ENCODE results near the gene BAZ1A. TPM values are rescaled to one million over a fixed set of nuclear protein-coding genes. Genes with fewer than 3 reads are reported as not detected.
A peak's percentile ranks its signal among the peaks of the same experiment; 100 is the strongest.
"Not testable (repeated sequence)": the region's sequence is repeated elsewhere in the genome, so short reads cannot be mapped to it uniquely, and the experiment has no call there.

Gene BAZ1A
- total RNA-seq, 2 experiments from 2014 or later, result 68.7 to 68.9 TPM

DNA sequence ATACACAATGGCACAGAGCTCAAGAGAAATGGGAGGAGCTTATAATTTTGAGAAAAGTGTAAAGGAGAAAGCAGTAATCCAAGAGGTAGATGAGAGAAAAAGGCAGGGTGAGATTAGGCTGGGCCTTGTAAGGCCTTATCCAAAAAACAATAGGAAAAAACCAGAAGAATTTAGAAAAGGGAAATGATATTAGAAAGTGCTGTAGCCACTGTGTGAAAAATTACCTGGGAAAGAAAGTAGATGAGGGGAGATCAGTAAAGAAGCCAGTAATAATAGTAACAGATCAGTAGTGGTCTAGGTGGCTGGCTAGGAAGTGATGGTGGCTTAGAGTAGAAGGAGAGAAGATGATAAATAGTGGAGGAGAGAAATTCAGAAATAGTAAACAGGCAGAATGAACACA lies 94.5 kb downstream of the BAZ1A start:
- H3K4me1 Mint-ChIP-seq, result peaks cover 6% of the 10 kb centered on the region
- no peak overlapping the region for H3K4me3 Mint-ChIP-seq
- H3K27me3 Mint-ChIP-seq, result no peaks in the 10 kb centered on the region
- H3K36me3 Mint-ChIP-seq, result peaks cover 38% of the 10 kb centered on the region
- peak overlapping the region; percentile 1 for H3K27ac Mint-ChIP-seq
- no peak for DNase-seq
- H3K9me3 Mint-ChIP-seq, result no peaks in the 10 kb centered on the region

DNA sequence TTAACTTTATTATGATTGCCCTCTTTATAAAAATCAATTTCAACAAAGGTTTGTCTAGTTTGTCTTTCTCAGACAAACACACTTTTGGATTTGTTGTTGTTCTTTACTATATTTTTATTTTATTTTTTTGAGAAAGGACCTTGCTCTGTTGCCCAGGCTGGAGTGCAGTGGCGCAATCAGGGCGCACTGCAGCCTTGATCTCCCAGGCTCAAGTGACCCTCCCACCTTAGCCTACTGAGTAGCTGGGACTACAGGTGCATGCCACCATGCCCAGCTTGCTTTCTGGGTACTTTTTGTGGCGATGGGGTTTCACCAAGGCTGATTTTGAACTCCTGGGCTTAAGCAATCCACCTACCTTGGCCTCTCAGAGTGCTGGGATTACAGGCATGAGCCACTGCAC lies 96.4 kb downstream of the BAZ1A start:
- Mint-ChIP-seq H3K9me3 (no peaks in the 10 kb centered on the region), H3K4me3 (no peak overlapping the region), H3K27ac (no peak overlapping the region), H3K27me3 (no peaks in the 10 kb centered on the region), H3K36me3 (peaks cover 38% of the 10 kb centered on the region), H3K4me1 (peaks cover 7% of the 10 kb centered on the region)
- no peak for DNase-seq

DNA sequence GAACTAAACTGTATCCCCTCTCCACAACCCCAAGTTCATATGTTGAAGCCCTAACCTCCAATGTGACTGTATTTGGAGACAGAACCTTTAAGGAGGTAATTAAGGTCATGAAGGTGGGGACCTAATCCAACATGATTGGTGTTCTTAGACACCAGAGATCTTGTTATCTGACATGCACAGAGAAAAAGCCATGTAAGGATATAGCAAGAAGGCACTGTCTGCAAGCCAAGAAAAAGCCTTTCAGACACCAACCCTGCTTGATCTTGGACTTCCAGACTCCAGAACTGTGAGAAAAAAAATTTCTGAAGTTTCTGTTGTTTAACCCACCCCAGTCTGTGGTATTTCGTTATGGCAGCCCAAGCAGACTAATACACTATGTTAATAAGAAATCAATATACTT lies 98.5 kb downstream of the BAZ1A start:
- H3K27ac Mint-ChIP-seq, result no peak overlapping the region
- no peak overlapping the region for H3K4me3 Mint-ChIP-seq
- H3K27me3 Mint-ChIP-seq, result no peaks in the 10 kb centered on the region
- peaks cover 3% of the 10 kb centered on the region for H3K4me1 Mint-ChIP-seq
- H3K36me3 Mint-ChIP-seq, result peaks cover 31% of the 10 kb centered on the region
- no peaks in the 10 kb centered on the region for H3K9me3 Mint-ChIP-seq
- DNase-seq, result no peak

DNA sequence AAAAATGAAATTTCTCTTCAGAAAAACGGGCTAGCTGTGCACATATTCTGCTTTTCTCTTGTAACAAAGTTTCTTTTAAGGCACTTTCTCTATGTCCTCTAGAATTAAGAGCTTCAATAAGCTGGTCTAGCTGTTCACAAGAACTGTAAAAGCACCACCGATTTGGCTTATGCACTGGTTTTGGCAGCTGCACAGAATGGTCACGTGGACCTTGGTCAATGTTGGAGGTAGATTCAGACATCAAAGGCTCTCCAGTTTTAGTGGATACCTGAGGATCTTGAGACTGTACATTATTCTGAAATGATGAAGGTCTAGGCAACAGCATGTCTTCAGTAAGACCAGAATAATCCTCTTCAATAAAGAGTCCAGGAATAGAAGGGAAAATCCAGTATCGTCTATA lies 99.2 kb downstream of the BAZ1A start:
- Mint-ChIP-seq H3K36me3 (peaks cover 31% of the 10 kb centered on the region), H3K4me1 (peaks cover 3% of the 10 kb centered on the region), H3K27ac (no peak overlapping the region), H3K9me3 (no peaks in the 10 kb centered on the region), H3K27me3 (no peaks in the 10 kb centered on the region), H3K4me3 (no peak overlapping the region)
- DNase-seq, result no peak

DNA sequence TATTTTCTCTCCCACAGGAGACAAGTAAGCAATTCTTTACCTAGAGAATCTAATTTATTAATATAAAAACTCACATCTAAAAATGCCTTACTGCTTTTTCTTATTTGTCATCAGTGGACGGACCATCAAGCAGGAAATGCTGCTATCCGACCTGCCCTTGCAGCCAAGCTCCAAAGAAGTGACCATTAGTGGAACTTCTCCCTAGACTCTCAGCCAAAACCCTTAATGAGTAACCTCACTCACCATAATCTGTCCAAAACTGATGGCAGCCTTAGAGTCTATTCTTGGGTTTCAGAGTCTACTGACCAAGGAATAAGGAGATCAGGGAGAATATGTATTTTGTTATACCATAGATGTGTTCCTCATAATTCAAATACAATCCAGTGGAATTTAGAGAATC lies 99.8 kb downstream of the BAZ1A start:
- Mint-ChIP-seq H3K27ac (no peak overlapping the region), H3K36me3 (peaks cover 31% of the 10 kb centered on the region), H3K4me3 (no peak overlapping the region), H3K9me3 (no peaks in the 10 kb centered on the region), H3K27me3 (no peaks in the 10 kb centered on the region), H3K4me1 (peaks cover 3% of the 10 kb centered on the region)
- no peak for DNase-seq

DNA sequence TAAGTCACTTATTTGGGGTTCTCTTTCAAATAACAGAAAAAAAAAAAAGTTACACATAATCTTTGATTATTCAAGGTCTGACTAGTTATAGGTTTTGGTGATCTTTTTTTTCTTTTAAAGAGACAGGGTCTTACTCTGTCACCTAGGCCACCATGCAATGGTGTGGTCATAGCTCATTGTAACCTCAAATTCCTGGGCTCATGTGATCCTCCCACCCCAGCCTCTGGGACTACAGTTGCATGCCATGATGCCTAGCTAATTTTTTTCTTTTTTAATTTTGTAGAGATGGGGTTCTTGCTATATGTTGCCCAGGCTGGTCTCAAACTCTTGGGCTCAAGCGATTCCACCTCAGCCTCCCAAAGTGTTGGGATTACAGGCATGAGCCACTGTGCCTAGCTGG lies 104.3 kb downstream of the BAZ1A start:
- Mint-ChIP-seq H3K27me3 (no peaks in the 10 kb centered on the region), H3K4me3 (no peak overlapping the region), H3K36me3 (peaks cover 16% of the 10 kb centered on the region), H3K27ac (no peak overlapping the region), H3K9me3 (no peaks in the 10 kb centered on the region), H3K4me1 (peaks cover 3% of the 10 kb centered on the region)
- no peak for DNase-seq

DNA sequence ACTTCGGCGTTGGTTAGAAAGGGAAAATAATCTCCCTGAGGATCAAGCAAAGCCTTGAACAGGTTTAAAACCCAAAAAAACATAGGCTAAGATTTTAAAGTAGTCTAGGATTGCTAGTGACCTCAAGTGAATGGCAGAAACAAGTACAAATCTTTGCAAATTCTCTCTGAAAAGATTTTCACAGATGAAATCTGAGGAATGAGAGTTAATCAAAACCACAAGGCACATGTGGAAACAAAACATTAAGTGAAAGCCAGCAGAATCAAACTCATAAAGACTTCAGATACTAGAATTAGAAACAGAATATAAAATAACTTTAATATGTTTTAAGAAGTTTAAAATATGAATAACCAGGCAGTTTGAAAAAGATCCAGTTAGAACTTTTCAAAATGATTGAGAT lies 108.6 kb downstream of the BAZ1A start:
- Mint-ChIP-seq H3K36me3 (peaks cover 14% of the 10 kb centered on the region), H3K27ac (no peak overlapping the region), H3K4me1 (peaks cover 2% of the 10 kb centered on the region), H3K9me3 (no peaks in the 10 kb centered on the region), H3K4me3 (no peak overlapping the region), H3K27me3 (no peaks in the 10 kb centered on the region)
- no peak for DNase-seq

DNA sequence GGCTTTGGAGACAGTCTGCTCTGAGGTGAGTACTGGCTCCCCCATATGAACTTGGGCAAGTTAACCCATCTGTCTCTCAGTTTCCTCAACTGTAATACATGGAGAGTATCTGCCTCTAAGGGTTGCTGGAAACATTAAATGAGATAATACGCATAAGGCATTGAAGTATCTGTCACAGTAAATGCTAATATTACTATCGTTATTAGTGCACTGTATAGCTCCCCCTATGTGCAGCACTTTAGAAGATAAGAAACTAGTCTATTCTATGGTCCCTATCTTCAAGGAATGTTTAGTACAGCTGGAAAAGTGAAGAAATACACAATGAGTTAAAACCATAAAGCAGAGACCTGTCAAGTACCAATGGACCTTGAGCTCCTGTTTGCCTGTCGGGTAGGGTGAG lies 109.1 kb downstream of the BAZ1A start:
- Mint-ChIP-seq H3K9me3 (no peaks in the 10 kb centered on the region), H3K27ac (no peak overlapping the region), H3K4me1 (peaks cover 2% of the 10 kb centered on the region), H3K36me3 (peaks cover 16% of the 10 kb centered on the region), H3K4me3 (no peak overlapping the region), H3K27me3 (no peaks in the 10 kb centered on the region)
- no peak for DNase-seq

DNA sequence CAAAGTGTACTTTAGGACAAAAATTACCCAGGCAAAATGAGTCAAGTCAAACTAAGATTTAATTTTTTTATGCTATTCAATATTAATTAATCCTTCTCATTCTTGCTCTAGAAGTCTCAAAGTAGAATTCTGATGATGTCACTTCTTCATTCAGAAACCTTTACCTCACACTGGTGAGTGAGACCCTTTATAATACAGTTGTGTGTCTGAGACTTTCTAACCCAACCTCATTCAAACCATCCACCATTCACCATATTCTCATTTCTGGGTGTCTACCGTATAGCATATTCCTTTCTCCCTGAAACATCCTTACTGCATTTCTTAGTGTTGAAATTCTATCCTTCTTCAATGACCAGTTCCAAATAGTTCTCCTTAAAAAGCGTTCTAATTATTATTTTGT lies 119.9 kb downstream of the BAZ1A start:
- H3K9me3 Mint-ChIP-seq, result no peaks in the 10 kb centered on the region
- no peak overlapping the region for H3K4me3 Mint-ChIP-seq
- DNase-seq, result no peak
- H3K27me3 Mint-ChIP-seq, result no peaks in the 10 kb centered on the region
- H3K27ac Mint-ChIP-seq, result no peak overlapping the region
- no peaks in the 10 kb centered on the region for H3K4me1 Mint-ChIP-seq
- peaks cover 22% of the 10 kb centered on the region for H3K36me3 Mint-ChIP-seq

DNA sequence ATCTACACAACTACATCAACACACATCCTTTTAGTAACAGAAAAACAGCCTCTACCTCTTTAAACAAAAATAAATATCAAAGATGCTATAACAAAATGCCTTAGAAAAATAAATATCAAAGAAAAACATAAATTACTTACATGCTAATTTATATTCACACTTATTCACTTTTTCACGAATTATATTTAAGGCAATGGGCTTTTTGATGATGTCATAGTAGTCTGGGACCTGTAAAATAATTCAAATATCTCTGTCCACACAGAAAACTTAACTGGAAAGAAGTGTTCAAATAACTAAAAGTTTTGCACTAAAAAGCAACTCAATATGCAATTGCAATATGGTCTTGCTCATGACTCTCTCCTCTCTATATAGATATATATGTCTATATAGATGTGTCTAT lies 120.5 kb downstream of the BAZ1A start:
- no peak overlapping the region for H3K4me3 Mint-ChIP-seq
- no peaks in the 10 kb centered on the region for H3K27me3 Mint-ChIP-seq
- no peaks in the 10 kb centered on the region for H3K4me1 Mint-ChIP-seq
- H3K27ac Mint-ChIP-seq, result no peak overlapping the region
- H3K36me3 Mint-ChIP-seq, result peaks cover 25% of the 10 kb centered on the region
- no peak for DNase-seq
- no peaks in the 10 kb centered on the region for H3K9me3 Mint-ChIP-seq

DNA sequence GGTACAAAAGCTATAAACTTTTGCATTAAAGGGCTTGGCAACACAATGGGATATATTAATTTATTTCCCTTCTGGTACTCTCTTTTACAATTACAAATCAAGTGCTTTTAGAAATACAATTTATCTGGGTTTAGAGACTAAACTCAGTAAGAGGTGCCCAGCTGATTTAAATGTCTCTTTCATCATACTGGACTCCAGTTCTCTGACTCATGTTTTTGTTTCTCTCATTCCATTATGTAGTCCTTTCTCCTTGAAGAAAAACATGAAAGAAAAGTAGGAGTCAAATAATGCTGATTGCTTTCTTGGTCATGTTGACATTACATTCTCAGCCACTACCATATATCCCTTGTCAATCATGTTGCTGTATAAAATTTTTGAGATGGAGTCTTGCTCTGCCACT lies 124.5 kb downstream of the BAZ1A start:
- no peaks in the 10 kb centered on the region for H3K9me3 Mint-ChIP-seq
- no peak overlapping the region for H3K4me3 Mint-ChIP-seq
- DNase-seq, result no peak
- no peaks in the 10 kb centered on the region for H3K27me3 Mint-ChIP-seq
- no peaks in the 10 kb centered on the region for H3K4me1 Mint-ChIP-seq
- no peak overlapping the region for H3K27ac Mint-ChIP-seq
- peaks cover 13% of the 10 kb centered on the region for H3K36me3 Mint-ChIP-seq

DNA sequence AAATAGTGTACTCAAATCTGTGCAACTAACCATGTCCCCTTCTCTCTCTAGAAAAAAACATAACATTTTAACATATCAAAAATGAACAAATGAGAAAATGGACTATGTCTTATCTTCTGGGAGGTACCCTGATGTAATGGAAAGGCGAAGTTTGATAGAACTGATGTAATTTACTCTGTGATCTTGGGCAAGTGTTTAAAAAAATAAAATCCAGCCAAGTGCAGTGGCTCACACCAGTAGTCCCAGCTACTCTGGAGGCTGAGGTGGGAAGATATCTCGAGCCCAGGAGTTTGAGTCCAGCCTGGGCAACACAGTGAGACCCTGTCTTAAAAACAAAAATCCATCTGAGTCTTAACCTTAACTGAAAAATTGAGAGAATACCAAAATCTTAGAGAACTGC lies 124.9 kb downstream of the BAZ1A start:
- H3K9me3 Mint-ChIP-seq, result no peaks in the 10 kb centered on the region
- no peaks in the 10 kb centered on the region for H3K4me1 Mint-ChIP-seq
- H3K27me3 Mint-ChIP-seq, result no peaks in the 10 kb centered on the region
- no peak overlapping the region for H3K27ac Mint-ChIP-seq
- H3K36me3 Mint-ChIP-seq, result peaks cover 10% of the 10 kb centered on the region
- no peak for DNase-seq
- H3K4me3 Mint-ChIP-seq, result no peak overlapping the region

DNA sequence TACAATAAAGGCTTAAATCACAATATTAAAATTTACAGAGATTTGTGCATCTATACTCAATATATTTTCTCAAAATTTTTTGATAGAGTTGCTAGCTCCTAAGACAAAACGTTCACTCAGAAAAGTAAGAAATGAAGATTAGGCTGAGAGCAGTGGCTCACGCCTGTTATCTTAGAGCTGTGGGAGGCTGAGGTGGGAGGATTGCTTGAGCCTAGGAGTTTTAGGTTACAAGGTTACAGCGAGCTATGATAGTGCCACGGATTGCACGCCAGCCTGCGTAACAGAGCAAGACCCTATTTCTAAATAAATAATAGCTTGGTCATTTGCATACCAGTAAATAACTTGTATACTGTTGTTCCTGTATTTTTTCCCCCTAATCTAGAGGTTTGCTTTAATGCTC lies 125.8 kb downstream of the BAZ1A start:
- no peak overlapping the region for H3K27ac Mint-ChIP-seq
- no peaks in the 10 kb centered on the region for H3K27me3 Mint-ChIP-seq
- H3K36me3 Mint-ChIP-seq, result peaks cover 10% of the 10 kb centered on the region
- no peak overlapping the region for H3K4me3 Mint-ChIP-seq
- DNase-seq, result no peak
- no peaks in the 10 kb centered on the region for H3K9me3 Mint-ChIP-seq
- no peaks in the 10 kb centered on the region for H3K4me1 Mint-ChIP-seq

DNA sequence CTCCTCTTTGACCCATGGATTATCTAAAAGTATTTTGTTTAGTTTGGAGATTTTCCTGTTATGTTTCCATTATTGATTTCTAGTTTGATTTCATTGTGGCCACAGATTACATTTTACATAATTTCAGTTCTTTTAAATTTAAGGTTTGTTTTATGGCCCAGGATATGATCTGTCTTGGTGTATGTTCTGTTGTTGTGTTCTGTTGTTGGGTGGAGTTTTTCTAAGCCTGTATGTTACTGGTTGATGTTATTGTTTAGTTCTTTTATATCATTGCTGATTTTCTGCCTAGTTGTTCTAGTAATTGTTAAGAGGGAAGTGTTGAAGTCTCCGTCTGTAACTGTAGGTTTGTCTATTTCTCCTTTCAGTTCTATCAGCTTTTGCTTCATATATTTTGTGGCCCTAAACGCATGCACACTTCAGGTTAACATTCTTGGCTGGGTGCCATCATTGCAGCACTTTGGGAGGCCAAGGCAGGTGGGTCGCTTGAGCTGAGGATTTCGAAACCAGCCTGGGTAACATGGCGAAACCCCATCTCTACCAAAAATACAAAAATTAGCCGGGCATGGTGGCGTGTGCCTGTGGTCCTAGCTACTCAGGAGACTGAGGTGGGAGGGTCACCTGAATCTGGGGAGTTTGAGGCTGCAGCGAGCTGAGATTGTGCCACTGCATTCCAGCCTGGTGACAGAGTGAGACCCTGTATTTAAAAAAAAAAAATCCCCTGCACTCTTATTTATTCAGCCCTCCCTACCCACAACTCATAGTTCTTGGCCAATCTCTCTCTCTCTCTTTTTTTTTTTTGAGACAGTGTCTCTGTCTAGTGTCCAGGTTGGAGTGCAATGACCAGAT lies 132.7 kb downstream of the BAZ1A start:
- Mint-ChIP-seq H3K36me3 (no peaks in the 10 kb centered on the region), H3K27ac (no peak overlapping the region), H3K27me3 (no peaks in the 10 kb centered on the region), H3K4me1 (peaks cover 9% of the 10 kb centered on the region), H3K4me3 (no peak overlapping the region), H3K9me3 (no peaks in the 10 kb centered on the region)
- DNase-seq, result no peak

DNA sequence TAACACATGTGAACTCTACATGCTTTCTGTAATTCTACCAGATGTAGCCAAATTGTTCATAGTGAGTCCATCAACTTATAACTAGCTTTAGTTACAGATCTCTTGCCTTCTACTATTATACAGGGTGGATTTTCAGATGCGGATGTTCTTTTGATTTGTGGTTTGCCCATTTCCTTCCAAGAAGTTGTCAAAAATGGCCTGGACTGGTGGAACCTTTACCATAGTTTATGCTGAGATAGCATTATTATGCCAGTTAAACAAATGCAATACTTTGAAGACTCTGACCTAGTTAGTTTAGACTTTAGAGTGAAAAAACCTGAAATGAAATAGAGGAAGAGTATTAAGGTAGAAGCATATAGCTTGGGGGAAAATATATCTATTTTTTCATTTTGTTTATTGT lies 133.3 kb downstream of the BAZ1A start:
- H3K4me3 Mint-ChIP-seq, result no peak overlapping the region
- H3K4me1 Mint-ChIP-seq, result peaks cover 9% of the 10 kb centered on the region
- no peaks in the 10 kb centered on the region for H3K9me3 Mint-ChIP-seq
- no peak overlapping the region for H3K27ac Mint-ChIP-seq
- DNase-seq, result no peak
- no peaks in the 10 kb centered on the region for H3K36me3 Mint-ChIP-seq
- no peaks in the 10 kb centered on the region for H3K27me3 Mint-ChIP-seq

DNA sequence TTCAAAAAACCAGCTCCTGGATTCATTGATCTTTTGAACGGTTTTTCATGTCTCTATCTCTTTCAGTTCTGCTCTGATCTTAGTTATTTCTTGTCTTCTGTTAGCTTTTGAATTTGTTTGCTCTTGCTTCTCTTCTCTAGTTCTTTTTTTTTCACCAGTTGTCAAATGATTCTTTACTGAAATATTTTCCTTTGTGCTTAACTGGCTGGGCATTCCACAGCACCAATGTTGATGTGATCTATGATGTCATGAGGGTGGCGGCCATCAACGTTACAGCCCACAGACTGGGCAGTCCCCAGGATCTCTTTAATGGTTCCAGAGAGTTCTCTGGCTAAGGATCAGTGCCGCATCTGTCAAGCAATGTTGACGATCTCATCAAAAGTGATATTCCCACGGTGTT lies 135.0 kb downstream of the BAZ1A start:
- not testable (repeated sequence) for H3K4me3 Mint-ChIP-seq, DNase-seq, H3K27ac Mint-ChIP-seq, H3K36me3 Mint-ChIP-seq, H3K9me3 Mint-ChIP-seq, H3K4me1 Mint-ChIP-seq, H3K27me3 Mint-ChIP-seq

Measured in activated naive CD8-positive, alpha-beta T cell treated with anti-CD3 and anti-CD28 coated beads for 36 hours (primary cell).